Measurements from ENCODE around the gene SNAI1. TPM values are rescaled to one million over a fixed set of nuclear protein-coding genes. Genes with fewer than 3 reads are reported as not detected.
"Not testable (repeated sequence)": the region's sequence is repeated elsewhere in the genome, so short reads cannot be mapped to it uniquely, and the experiment has no call there.

SNAI1 gene
- total RNA-seq, 1 donor from 2014 or later: 17.2 TPM

- DNase-seq (ENCODE audit: extremely low read depth, low read depth, low spot score): no peak
Observed at GRCh38 chr20:49985617-49986016, 2.8 kb downstream of the SNAI1 start.

GRCh38 chr20:49986049-49986448 is 3.3 kb downstream of the SNAI1 start:
- no peak for DNase-seq (ENCODE audit: extremely low read depth, low read depth, low spot score)

- DNase-seq (ENCODE audit: extremely low read depth, low read depth, low spot score): no peak
Observed at GRCh38 chr20:49987015-49987867, 4.5 kb downstream of the SNAI1 start.

GRCh38 chr20:49987868-49988690 is 5.3 kb downstream of the SNAI1 start:
- DNase-seq (ENCODE audit: extremely low read depth, low read depth, low spot score): no peak

GRCh38 chr20:49989234-49990065 is 6.7 kb downstream of the SNAI1 start:
- DNase-seq (ENCODE audit: extremely low read depth, low read depth, low spot score): no peak

- no peak for DNase-seq (ENCODE audit: extremely low read depth, low read depth, low spot score)
Observed at GRCh38 chr20:49990271-49990720, 7.5 kb downstream of the SNAI1 start.

GRCh38 chr20:49993301-49993751 is 10.5 kb downstream of the SNAI1 start:
- DNase-seq (ENCODE audit: extremely low read depth, low read depth, low spot score): no peak

- DNase-seq (ENCODE audit: extremely low read depth, low read depth, low spot score): no peak
Observed at GRCh38 chr20:49995586-49995985, 12.8 kb downstream of the SNAI1 start.

GRCh38 chr20:49998478-49999188 is 15.9 kb downstream of the SNAI1 start:
- not testable (repeated sequence) for DNase-seq (ENCODE audit: extremely low read depth, low read depth, low spot score)

GRCh38 chr20:49999329-49999728 is 16.5 kb downstream of the SNAI1 start:
- DNase-seq (ENCODE audit: extremely low read depth, low read depth, low spot score): no peak

GRCh38 chr20:50000548-50001222 is 17.9 kb downstream of the SNAI1 start:
- not testable (repeated sequence) for DNase-seq (ENCODE audit: extremely low read depth, low read depth, low spot score)

- no peak for DNase-seq (ENCODE audit: extremely low read depth, low read depth, low spot score)
Observed at GRCh38 chr20:50001784-50002311, 19.1 kb downstream of the SNAI1 start.

GRCh38 chr20:50003253-50003656 is 20.5 kb downstream of the SNAI1 start:
- DNase-seq (ENCODE audit: extremely low read depth, low read depth, low spot score): no peak

- no peak for DNase-seq (ENCODE audit: extremely low read depth, low read depth, low spot score)
Observed at GRCh38 chr20:50004229-50004628, 21.4 kb downstream of the SNAI1 start.

GRCh38 chr20:50005471-50005981 is 22.7 kb downstream of the SNAI1 start:
- no peak for DNase-seq (ENCODE audit: extremely low read depth, low read depth, low spot score)

- no peak for DNase-seq (ENCODE audit: extremely low read depth, low read depth, low spot score)
Observed at GRCh38 chr20:50007369-50007768, 24.6 kb downstream of the SNAI1 start.

GRCh38 chr20:50008007-50008406 is 25.2 kb downstream of the SNAI1 start:
- DNase-seq (ENCODE audit: extremely low read depth, low read depth, low spot score): no peak

- DNase-seq (ENCODE audit: extremely low read depth, low read depth, low spot score): no peak
Observed at GRCh38 chr20:50009521-50010454, 27.0 kb downstream of the SNAI1 start.
